WTC11 (cell line): Measurements from ENCODE around the gene PRKAG2. TPM values are rescaled to one million over a fixed set of nuclear protein-coding genes. Genes with fewer than 3 reads are reported as not detected.

Experiments
- ATAC-seq: fragments of 200-7000 bp; cut with Tn5 transposase; 2 replicates; pipeline ENCODE4 v1.10.0; 2021; ENCODE audit warnings: mild to moderate bottlenecking, moderate library complexity
- CTCF ChIA-PET: fragments of 300-600 bp; sonication (Branson Sonifier 250); formaldehyde crosslinking; loops from one replicate; lab custom pipeline; 2021; ENCODE audit warnings: antibody characterized with exemption; lab: Charles Lee
- POLR2A ChIA-PET: fragments of 350-600 bp; sonication (Branson Sonifier 250); formaldehyde crosslinking; loops from one replicate; lab custom pipeline; 2021; ENCODE audit warnings: antibody characterized with exemption; lab: Charles Lee
- DNase-seq: peaks from one replicate; pipeline ENCODE4 v3.0.0; 2021; ENCODE audit warnings: low spot score
- H3K27ac Mint-ChIP-seq: 2 replicates; pipeline ENCODE4 v1.8.0; 2021; ENCODE audit warnings: mixed read lengths
- H3K27me3 Mint-ChIP-seq: 2 replicates; pipeline ENCODE4 v1.8.0; 2021; ENCODE audit warnings: low read depth, mild to moderate bottlenecking, moderate library complexity, mixed read lengths
- H3K36me3 Mint-ChIP-seq: 2 replicates; pipeline ENCODE4 v1.8.0; 2021; ENCODE audit warnings: mixed read lengths
- H3K4me1 Mint-ChIP-seq: 2 replicates; pipeline ENCODE4 v1.8.0; 2022; ENCODE audit warnings: mixed read lengths
- H3K4me3 Mint-ChIP-seq: 2 replicates; pipeline ENCODE4 v1.8.0; 2021; ENCODE audit warnings: mild to moderate bottlenecking, moderate library complexity, mixed read lengths
- H3K9me3 Mint-ChIP-seq: 2 replicates; pipeline ENCODE4 v1.8.0; 2021; ENCODE audit warnings: mixed read lengths
- ATF3 ChIP-seq: sonication (generic); formaldehyde crosslinking; conservative IDR thresholded peaks from 2 replicates; pipeline ENCODE4 v1.8.1; 2022; ENCODE audit warnings: mild to moderate bottlenecking, missing genetic modification reagents
- E2F1 ChIP-seq: sonication (generic); formaldehyde crosslinking; IDR thresholded peaks from 2 replicates; pipeline ENCODE4 v1.8.0; 2022; ENCODE audit warnings: mild to moderate bottlenecking, missing genetic modification reagents
- FOXJ3 ChIP-seq: sonication (generic); formaldehyde crosslinking; IDR thresholded peaks from 2 replicates; pipeline ENCODE4 v1.9.0; 2021; ENCODE audit warnings: missing genetic modification reagents, mild to moderate bottlenecking, borderline replicate concordance
- FOXP4 ChIP-seq: sonication (generic); formaldehyde crosslinking; IDR thresholded peaks from 2 replicates; pipeline ENCODE4 v1.8.0; 2022; ENCODE audit warnings: mild to moderate bottlenecking, missing genetic modification reagents
- GABPB1 ChIP-seq: sonication (generic); formaldehyde crosslinking; IDR thresholded peaks from 2 replicates; pipeline ENCODE4 v1.8.1; 2023; ENCODE audit warnings: mild to moderate bottlenecking, missing genetic modification reagents
- GRHL2 ChIP-seq: fragments of 250-450 bp; sonication (Bioruptor Pico); IDR thresholded peaks from 2 replicates; pipeline ENCODE4 v1.8.0; 2022; ENCODE audit warnings: mild to moderate bottlenecking, moderate library complexity; ENCODE audit not compliant: insufficient replicate concordance, severe bottlenecking
- GTF2I ChIP-seq: fragments of 250-450 bp; sonication (Bioruptor Pico); conservative IDR thresholded peaks from 2 replicates; pipeline ENCODE4 v1.4.0; 2021; ENCODE audit warnings: mild to moderate bottlenecking
- RORB ChIP-seq: fragments of 250-450 bp; sonication (Bioruptor Pico); IDR thresholded peaks from 2 replicates; pipeline ENCODE4 v1.9.0; 2021; ENCODE audit warnings: mild to moderate bottlenecking
- TEAD4 ChIP-seq: sonication (generic); formaldehyde crosslinking; IDR thresholded peaks from 2 replicates; pipeline ENCODE4 v1.8.0; 2022; ENCODE audit warnings: mild to moderate bottlenecking, missing genetic modification reagents
- TP53 ChIP-seq: sonication (generic); formaldehyde crosslinking; IDR thresholded peaks from 2 replicates; pipeline ENCODE4 v1.8.1; 2023; ENCODE audit warnings: mild to moderate bottlenecking, missing genetic modification reagents
- ZNF219 ChIP-seq: sonication (generic); formaldehyde crosslinking; IDR thresholded peaks from 2 replicates; pipeline ENCODE4 v1.8.0; 2023; ENCODE audit warnings: missing genetic modification reagents, mild to moderate bottlenecking, borderline replicate concordance
- ZNF263 ChIP-seq: sonication (generic); formaldehyde crosslinking; IDR thresholded peaks from 2 replicates; pipeline ENCODE4 v1.8.1; 2022; ENCODE audit warnings: low read depth, mild to moderate bottlenecking, moderate library complexity, missing genetic modification reagents
- ZNF532 ChIP-seq: fragments of 250-450 bp; sonication (Bioruptor Pico); IDR thresholded peaks from 2 replicates; pipeline ENCODE4 v1.9.0; 2021; ENCODE audit warnings: mild to moderate bottlenecking, borderline replicate concordance
- total RNA-seq: library from RNA; stranded (reverse); gene quantifications from 3 replicates; pipeline ENCODE4 v1.2.3, GENCODE V29; 2021
- TF ChIP-seq, protein P1 (sequence below): sonication (generic); formaldehyde crosslinking; IDR thresholded peaks from 2 replicates; pipeline ENCODE4 v1.8.0; 2022; ENCODE audit warnings: mild to moderate bottlenecking, missing genetic modification reagents
- TF ChIP-seq, protein P2 (sequence below): sonication (generic); formaldehyde crosslinking; IDR thresholded peaks from 2 replicates; pipeline ENCODE4 v1.8.1; 2022; ENCODE audit warnings: low read depth, mild to moderate bottlenecking, moderate library complexity, missing genetic modification reagents, borderline replicate concordance
- TF ChIP-seq, protein P3 (sequence below): fragments of 250-450 bp; sonication (Bioruptor Pico); IDR thresholded peaks from 2 replicates; pipeline ENCODE4 v1.9.0; 2021; ENCODE audit warnings: mild to moderate bottlenecking
- TF ChIP-seq, protein P4 (sequence below): sonication (generic); formaldehyde crosslinking; IDR thresholded peaks from 2 replicates; pipeline ENCODE4 v1.8.0; 2023; ENCODE audit warnings: missing genetic modification reagents
- TF ChIP-seq, protein P5 (sequence below): fragments of 250-450 bp; sonication (Bioruptor Pico); IDR thresholded peaks from 2 replicates; pipeline ENCODE4 v1.9.0; 2021; ENCODE audit warnings: mild to moderate bottlenecking
- TF ChIP-seq, protein P6 (sequence below): sonication (generic); formaldehyde crosslinking; IDR thresholded peaks from 2 replicates; pipeline ENCODE4 v1.8.1; 2023; ENCODE audit warnings: mild to moderate bottlenecking, missing genetic modification reagents, moderate library complexity

The PRKAG2 gene
- total RNA-seq, 1 experiment from 2014 or later = 20.3 TPM

GRCh38 chr7:151723321-151723720 is 153.6 kb downstream of the PRKAG2 start (continued):
- TF ChIP-seq, protein P1, sequence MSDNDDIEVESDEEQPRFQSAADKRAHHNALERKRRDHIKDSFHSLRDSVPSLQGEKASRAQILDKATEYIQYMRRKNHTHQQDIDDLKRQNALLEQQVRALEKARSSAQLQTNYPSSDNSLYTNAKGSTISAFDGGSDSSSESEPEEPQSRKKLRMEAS (CRISPR knock-in tag) = no peak
- TF ChIP-seq ZNF263 (no peak), TEAD4 (CRISPR knock-in tag) (no peak), ATF3 (CRISPR knock-in tag) (no peak), GTF2I (CRISPR knock-in tag) (no peak)

DNA sequence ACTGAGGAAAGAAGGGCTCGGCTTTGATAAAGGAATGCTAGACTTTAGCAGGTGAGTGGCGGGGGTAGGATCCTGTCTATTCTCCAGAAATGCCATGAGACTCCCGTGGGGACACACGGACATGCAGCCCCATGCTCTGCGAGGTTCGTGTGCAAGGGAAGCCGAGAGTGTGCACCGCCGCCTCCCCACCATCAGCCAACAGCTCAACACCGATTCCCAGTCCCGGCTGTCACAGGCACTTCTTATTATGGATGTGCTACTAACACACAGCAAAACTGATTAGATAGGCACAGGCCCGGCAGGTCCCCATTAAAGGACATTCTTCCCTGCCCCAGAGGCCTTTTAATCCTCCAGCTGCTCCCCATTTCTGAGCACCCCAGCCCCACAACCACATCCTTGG is 154.4 kb downstream of the PRKAG2 start:
- CTCF ChIA-PET = interaction anchor here (1.2 kb wide), 1 partner anchor 26 kb away, joined by 5 read pairs; no protein-coding TSS in a partner anchor
- no peaks in the 10 kb centered on the region for H3K36me3 Mint-ChIP-seq
- peaks cover 4% of the 10 kb centered on the region for H3K4me1 Mint-ChIP-seq
- H3K4me3 Mint-ChIP-seq = no peak overlapping the region
- POLR2A ChIA-PET = interaction anchor here (0.6 kb wide), 1 partner anchor 311 kb away, joined by 3 read pairs; no protein-coding TSS in a partner anchor
- H3K27ac Mint-ChIP-seq = no peak overlapping the region
- no peak for DNase-seq
- no peak for ATAC-seq
- H3K27me3 Mint-ChIP-seq = no peaks in the 10 kb centered on the region
- H3K9me3 Mint-ChIP-seq = 0 out of 2 replicates have a peak, but pooled peaks cover 3% of the 10 kb centered on the region
- TF ChIP-seq, protein P2, sequence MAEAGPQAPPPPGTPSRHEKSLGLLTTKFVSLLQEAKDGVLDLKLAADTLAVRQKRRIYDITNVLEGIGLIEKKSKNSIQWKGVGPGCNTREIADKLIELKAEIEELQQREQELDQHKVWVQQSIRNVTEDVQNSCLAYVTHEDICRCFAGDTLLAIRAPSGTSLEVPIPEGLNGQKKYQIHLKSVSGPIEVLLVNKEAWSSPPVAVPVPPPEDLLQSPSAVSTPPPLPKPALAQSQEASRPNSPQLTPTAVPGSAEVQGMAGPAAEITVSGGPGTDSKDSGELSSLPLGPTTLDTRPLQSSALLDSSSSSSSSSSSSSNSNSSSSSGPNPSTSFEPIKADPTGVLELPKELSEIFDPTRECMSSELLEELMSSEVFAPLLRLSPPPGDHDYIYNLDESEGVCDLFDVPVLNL (CRISPR knock-in tag) = no peak
- TF ChIP-seq ZNF532 (CRISPR knock-in tag) (no peak), ATF3 (CRISPR knock-in tag) (no peak), E2F1 (CRISPR knock-in tag) (no peak), GABPB1 (CRISPR knock-in tag) (no peak), GRHL2 (CRISPR knock-in tag) (no peak), GTF2I (CRISPR knock-in tag) (no peak), FOXP4 (CRISPR knock-in tag) (no peak), ZNF219 (CRISPR knock-in tag) (no peak), TP53 (no peak), RORB (CRISPR knock-in tag) (no peak), FOXJ3 (no peak)
- TF ChIP-seq, protein P3, sequence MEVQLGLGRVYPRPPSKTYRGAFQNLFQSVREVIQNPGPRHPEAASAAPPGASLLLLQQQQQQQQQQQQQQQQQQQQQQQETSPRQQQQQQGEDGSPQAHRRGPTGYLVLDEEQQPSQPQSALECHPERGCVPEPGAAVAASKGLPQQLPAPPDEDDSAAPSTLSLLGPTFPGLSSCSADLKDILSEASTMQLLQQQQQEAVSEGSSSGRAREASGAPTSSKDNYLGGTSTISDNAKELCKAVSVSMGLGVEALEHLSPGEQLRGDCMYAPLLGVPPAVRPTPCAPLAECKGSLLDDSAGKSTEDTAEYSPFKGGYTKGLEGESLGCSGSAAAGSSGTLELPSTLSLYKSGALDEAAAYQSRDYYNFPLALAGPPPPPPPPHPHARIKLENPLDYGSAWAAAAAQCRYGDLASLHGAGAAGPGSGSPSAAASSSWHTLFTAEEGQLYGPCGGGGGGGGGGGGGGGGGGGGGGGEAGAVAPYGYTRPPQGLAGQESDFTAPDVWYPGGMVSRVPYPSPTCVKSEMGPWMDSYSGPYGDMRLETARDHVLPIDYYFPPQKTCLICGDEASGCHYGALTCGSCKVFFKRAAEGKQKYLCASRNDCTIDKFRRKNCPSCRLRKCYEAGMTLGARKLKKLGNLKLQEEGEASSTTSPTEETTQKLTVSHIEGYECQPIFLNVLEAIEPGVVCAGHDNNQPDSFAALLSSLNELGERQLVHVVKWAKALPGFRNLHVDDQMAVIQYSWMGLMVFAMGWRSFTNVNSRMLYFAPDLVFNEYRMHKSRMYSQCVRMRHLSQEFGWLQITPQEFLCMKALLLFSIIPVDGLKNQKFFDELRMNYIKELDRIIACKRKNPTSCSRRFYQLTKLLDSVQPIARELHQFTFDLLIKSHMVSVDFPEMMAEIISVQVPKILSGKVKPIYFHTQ = no peak
- TF ChIP-seq, protein P4, sequence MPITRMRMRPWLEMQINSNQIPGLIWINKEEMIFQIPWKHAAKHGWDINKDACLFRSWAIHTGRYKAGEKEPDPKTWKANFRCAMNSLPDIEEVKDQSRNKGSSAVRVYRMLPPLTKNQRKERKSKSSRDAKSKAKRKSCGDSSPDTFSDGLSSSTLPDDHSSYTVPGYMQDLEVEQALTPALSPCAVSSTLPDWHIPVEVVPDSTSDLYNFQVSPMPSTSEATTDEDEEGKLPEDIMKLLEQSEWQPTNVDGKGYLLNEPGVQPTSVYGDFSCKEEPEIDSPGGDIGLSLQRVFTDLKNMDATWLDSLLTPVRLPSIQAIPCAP (CRISPR knock-in tag) = no peak
- TF ChIP-seq, protein P5, sequence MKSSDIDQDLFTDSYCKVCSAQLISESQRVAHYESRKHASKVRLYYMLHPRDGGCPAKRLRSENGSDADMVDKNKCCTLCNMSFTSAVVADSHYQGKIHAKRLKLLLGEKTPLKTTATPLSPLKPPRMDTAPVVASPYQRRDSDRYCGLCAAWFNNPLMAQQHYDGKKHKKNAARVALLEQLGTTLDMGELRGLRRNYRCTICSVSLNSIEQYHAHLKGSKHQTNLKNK (CRISPR knock-in tag) = no peak
- TF ChIP-seq, protein P6, sequence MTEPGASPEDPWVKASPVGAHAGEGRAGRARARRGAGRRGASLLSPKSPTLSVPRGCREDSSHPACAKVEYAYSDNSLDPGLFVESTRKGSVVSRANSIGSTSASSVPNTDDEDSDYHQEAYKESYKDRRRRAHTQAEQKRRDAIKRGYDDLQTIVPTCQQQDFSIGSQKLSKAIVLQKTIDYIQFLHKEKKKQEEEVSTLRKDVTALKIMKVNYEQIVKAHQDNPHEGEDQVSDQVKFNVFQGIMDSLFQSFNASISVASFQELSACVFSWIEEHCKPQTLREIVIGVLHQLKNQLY (CRISPR knock-in tag) = no peak
- TF ChIP-seq, protein P1 (CRISPR knock-in tag) = no peak
